ENCODE data around the gene CACNG5.

Gene CACNG5

DNA sequence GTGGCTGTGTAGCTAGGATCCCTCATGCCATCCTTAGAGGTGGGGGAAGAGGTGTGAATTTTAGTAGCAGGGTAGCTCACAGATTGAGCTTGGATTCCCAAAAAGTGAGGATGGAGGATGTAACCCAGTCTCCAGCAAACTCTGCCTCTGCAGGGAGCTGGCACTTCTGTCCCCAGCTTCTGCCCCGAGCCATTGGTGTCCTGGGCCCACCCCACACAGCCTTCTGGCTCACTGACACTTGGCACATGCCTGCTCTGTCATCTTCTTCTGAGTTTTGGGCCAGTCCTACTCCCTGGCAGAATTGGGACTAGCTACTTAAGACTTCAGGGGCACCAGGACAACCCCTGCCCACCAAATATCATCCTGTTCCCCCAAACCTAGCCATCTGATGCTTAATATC is 2.3 kb downstream of the CACNG5 start:
- H3K4me3 ChIP-seq (ENCODE audit: low read depth, low read length), result no peak overlapping the region
- 0 out of 2 replicates have a peak, but pooled peaks cover 3% of the 10 kb centered on the region for H3K4me1 ChIP-seq (ENCODE audit: control insufficient read depth, insufficient read depth, low read length)
- TF ChIP-seq ZNF654 (tag by site-specific recombination; IDR thresholded peaks at IDR 0.05; ENCODE audit: low read depth) (no peak), ZNF423 (tag by site-specific recombination; IDR thresholded peaks at IDR 0.05) (no peak), ZNF560 (tag by site-specific recombination; IDR thresholded peaks at IDR 0.05; ENCODE audit: borderline replicate concordance) (no peak), ZNF629 (tag by site-specific recombination; IDR thresholded peaks at IDR 0.05) (no peak), SCRT2 (tag by site-specific recombination; IDR thresholded peaks at IDR 0.05) (no peak), RBAK (tag by site-specific recombination; IDR thresholded peaks at IDR 0.05) (no peak), IKZF3 (tag by site-specific recombination; IDR thresholded peaks at IDR 0.05) (no peak), GLIS1 (tag by site-specific recombination; IDR thresholded peaks at IDR 0.05) (no peak), ZNF274 (IDR thresholded peaks at IDR 0.05; ENCODE audit: low read length) (no peak), ZNF274 (tag by site-specific recombination; IDR thresholded peaks at IDR 0.05; ENCODE audit: borderline replicate concordance) (no peak), SP7 (tag by site-specific recombination; IDR thresholded peaks at IDR 0.05) (no peak)
- TF ChIP-seq, protein P1, sequence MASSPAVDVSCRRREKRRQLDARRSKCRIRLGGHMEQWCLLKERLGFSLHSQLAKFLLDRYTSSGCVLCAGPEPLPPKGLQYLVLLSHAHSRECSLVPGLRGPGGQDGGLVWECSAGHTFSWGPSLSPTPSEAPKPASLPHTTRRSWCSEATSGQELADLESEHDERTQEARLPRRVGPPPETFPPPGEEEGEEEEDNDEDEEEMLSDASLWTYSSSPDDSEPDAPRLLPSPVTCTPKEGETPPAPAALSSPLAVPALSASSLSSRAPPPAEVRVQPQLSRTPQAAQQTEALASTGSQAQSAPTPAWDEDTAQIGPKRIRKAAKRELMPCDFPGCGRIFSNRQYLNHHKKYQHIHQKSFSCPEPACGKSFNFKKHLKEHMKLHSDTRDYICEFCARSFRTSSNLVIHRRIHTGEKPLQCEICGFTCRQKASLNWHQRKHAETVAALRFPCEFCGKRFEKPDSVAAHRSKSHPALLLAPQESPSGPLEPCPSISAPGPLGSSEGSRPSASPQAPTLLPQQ (tag by site-specific recombination; IDR thresholded peaks at IDR 0.05), result no peak
- TF ChIP-seq, protein P2, sequence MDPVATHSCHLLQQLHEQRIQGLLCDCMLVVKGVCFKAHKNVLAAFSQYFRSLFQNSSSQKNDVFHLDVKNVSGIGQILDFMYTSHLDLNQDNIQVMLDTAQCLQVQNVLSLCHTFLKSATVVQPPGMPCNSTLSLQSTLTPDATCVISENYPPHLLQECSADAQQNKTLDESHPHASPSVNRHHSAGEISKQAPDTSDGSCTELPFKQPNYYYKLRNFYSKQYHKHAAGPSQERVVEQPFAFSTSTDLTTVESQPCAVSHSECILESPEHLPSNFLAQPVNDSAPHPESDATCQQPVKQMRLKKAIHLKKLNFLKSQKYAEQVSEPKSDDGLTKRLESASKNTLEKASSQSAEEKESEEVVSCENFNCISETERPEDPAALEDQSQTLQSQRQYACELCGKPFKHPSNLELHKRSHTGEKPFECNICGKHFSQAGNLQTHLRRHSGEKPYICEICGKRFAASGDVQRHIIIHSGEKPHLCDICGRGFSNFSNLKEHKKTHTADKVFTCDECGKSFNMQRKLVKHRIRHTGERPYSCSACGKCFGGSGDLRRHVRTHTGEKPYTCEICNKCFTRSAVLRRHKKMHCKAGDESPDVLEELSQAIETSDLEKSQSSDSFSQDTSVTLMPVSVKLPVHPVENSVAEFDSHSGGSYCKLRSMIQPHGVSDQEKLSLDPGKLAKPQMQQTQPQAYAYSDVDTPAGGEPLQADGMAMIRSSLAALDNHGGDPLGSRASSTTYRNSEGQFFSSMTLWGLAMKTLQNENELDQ (tag by site-specific recombination; IDR thresholded peaks at IDR 0.05; ENCODE audit: low read depth), result no peak
- TF ChIP-seq, protein P3, sequence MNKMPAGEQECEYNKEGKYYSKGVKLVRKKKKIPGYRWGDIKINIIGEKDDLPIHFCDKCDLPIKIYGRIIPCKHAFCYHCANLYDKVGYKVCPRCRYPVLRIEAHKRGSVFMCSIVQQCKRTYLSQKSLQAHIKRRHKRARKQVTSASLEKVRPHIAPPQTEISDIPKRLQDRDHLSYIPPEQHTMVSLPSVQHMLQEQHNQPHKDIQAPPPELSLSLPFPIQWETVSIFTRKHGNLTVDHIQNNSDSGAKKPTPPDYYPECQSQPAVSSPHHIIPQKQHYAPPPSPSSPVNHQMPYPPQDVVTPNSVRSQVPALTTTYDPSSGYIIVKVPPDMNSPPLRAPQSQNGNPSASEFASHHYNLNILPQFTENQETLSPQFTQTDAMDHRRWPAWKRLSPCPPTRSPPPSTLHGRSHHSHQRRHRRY (tag by site-specific recombination; IDR thresholded peaks at IDR 0.05), result no peak
- CTCF ChIA-PET, result interaction anchor here (0.6 to 1.3 kb wide), 2 partner anchors 109 to 623 kb away, joined by 4 to 5 read pairs; no protein-coding TSS in a partner anchor
- no peak overlapping the region for H3K27ac ChIP-seq (ENCODE audit: extremely low read depth, low read depth, low read length)
- H3K9me3 ChIP-seq (ENCODE audit: control insufficient read depth, insufficient read depth, low read depth, low read length), result no peaks in the 10 kb centered on the region
- H3K36me3 ChIP-seq (ENCODE audit: control insufficient read depth in 2 of 2, insufficient read depth in 1 of 2, low read length in 2 of 2), result no peaks in the 10 kb centered on the region
- POLR2A ChIA-PET, result no interaction called here

DNA sequence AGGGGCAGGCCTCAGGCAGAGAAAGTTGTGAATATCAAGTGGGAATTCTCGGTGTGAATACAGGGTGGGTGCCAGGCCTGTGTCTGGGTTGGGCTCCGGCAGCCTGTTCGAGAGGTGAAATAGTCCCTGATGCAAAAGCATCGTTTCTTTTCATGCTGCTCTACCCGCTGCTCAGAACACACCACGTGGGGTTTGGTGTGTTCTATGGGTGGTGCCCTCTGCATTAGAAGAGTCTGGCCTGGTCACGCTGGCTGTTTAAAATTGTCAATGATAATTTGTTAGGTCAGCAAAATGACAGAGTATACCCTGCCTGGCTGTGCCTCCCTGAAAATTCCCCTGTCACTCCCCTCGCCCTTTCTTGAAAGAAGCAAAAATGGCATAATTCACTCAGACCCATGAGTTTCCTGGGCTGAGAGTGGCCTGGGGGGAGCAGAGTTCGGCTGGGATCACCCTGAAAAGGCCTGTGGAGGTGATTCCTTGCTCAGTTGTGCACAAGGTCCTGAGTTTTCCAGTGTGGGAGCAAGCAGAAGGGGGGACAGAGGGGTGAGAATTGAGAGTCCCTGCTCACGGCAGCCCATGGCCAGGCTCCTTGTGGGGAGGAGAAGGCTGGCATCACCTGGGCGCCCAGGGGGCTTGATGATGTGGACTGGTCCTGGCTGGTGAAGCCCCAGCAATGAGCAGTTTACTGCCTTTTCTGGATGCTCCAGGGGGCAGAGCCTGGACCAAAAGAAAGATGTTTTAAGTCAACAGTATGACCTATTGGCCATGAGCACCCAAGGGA is 3.2 kb downstream of the CACNG5 start:
- Histone ChIP-seq H3K27ac (ENCODE audit: extremely low read depth, low read depth, low read length) (no peak overlapping the region), H3K36me3 (ENCODE audit: control insufficient read depth in 2 of 2, insufficient read depth in 1 of 2, low read length in 2 of 2) (no peaks in the 10 kb centered on the region), H3K9me3 (ENCODE audit: control insufficient read depth, insufficient read depth, low read depth, low read length) (no peaks in the 10 kb centered on the region), H3K4me1 (ENCODE audit: control insufficient read depth, insufficient read depth, low read length) (0 out of 2 replicates have a peak, but pooled peaks cover 3% of the 10 kb centered on the region), H3K4me3 (ENCODE audit: low read depth, low read length) (no peak overlapping the region)
- POLR2A ChIA-PET, result no interaction called here
- TF ChIP-seq ZNF621 (tag by site-specific recombination; IDR thresholded peaks at IDR 0.05) (no peak), ZNF175 (tag by site-specific recombination; IDR thresholded peaks at IDR 0.05) (no peak)
- CTCF ChIA-PET, result interaction anchor here (0.6 to 1.3 kb wide), 2 partner anchors 110 to 624 kb away, joined by 4 to 5 read pairs; no protein-coding TSS in a partner anchor

DNA sequence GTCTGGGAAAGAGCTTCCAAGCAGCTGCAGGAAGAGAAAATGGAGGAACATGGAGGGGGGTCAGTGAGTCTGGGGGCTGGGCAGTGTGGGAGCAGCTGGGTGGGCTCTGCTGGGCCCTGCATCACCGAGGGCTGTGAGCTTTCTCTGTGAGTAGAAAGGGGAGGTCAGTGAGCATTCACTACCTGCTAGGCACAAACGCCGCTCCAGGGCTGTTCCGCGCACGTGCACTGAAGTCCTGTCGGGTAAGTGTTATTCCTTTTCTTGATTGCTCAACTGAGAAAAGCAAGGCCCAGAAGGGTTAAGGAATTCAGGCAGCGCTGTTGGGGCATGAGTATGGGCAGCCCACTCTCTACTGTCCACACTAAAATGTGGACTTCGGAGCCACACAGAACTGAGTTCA is 4.7 kb downstream of the CACNG5 start:
- Histone ChIP-seq H3K36me3 (ENCODE audit: control insufficient read depth in 2 of 2, insufficient read depth in 1 of 2, low read length in 2 of 2) (no peaks in the 10 kb centered on the region), H3K4me3 (ENCODE audit: low read depth, low read length) (no peak overlapping the region), H3K4me1 (ENCODE audit: control insufficient read depth, insufficient read depth, low read length) (0 out of 2 replicates have a peak, but pooled peaks cover 1% of the 10 kb centered on the region), H3K27ac (ENCODE audit: extremely low read depth, low read depth, low read length) (no peak overlapping the region), H3K9me3 (ENCODE audit: control insufficient read depth, insufficient read depth, low read depth, low read length) (no peaks in the 10 kb centered on the region)
- CTCF ChIA-PET, result interaction anchor here (0.8 kb wide), 1 partner anchor 808 kb away, joined by 3 read pairs; no protein-coding TSS in a partner anchor
- POLR2A ChIA-PET, result no interaction called here
- TF ChIP-seq, protein P4, sequence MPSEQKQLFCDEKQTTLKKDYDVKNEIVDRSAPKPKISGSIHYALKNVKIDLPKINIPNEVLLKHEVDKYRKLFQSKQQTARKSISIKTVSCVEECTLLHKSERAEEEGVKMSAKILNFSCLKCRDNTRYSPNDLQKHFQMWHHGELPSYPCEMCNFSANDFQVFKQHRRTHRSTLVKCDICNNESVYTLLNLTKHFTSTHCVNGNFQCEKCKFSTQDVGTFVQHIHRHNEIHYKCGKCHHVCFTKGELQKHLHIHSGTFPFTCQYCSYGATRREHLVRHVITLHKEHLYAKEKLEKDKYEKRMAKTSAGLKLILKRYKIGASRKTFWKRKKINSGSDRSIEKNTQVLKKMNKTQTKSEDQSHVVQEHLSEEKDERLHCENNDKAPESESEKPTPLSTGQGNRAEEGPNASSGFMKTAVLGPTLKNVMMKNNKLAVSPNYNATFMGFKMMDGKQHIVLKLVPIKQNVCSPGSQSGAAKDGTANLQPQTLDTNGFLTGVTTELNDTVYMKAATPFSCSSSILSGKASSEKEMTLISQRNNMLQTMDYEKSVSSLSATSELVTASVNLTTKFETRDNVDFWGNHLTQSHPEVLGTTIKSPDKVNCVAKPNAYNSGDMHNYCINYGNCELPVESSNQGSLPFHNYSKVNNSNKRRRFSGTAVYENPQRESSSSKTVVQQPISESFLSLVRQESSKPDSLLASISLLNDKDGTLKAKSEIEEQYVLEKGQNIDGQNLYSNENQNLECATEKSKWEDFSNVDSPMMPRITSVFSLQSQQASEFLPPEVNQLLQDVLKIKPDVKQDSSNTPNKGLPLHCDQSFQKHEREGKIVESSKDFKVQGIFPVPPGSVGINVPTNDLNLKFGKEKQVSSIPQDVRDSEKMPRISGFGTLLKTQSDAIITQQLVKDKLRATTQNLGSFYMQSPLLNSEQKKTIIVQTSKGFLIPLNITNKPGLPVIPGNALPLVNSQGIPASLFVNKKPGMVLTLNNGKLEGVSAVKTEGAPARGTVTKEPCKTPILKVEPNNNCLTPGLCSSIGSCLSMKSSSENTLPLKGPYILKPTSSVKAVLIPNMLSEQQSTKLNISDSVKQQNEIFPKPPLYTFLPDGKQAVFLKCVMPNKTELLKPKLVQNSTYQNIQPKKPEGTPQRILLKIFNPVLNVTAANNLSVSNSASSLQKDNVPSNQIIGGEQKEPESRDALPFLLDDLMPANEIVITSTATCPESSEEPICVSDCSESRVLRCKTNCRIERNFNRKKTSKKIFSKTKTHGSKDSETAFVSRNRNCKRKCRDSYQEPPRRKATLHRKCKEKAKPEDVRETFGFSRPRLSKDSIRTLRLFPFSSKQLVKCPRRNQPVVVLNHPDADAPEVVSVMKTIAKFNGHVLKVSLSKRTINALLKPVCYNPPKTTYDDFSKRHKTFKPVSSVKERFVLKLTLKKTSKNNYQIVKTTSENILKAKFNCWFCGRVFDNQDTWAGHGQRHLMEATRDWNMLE (tag by site-specific recombination; conservative IDR thresholded peaks at IDR 0.05; ENCODE audit: low read depth), result no peak
- no peak for TF ChIP-seq ZNF155 (tag by site-specific recombination; IDR thresholded peaks at IDR 0.05)
- no peak for TF ChIP-seq ZBTB1 (tag by site-specific recombination; IDR thresholded peaks at IDR 0.05)
- no peak for TF ChIP-seq ZNF610 (tag by site-specific recombination; IDR thresholded peaks at IDR 0.05; ENCODE audit: borderline replicate concordance)
- no peak for TF ChIP-seq ZSCAN16 (tag by site-specific recombination; IDR thresholded peaks at IDR 0.05)
